Measurements from ENCODE around the gene PFDN6.

Gene PFDN6

GRCh38 chr6:33312361-33313104 is 23.1 kb downstream of the PFDN6 start:
- CTCF ChIA-PET: interaction anchor here (0.7 to 3.6 kb wide), 10 partner anchors 8 to 96 kb away, joined by 3 to 19 read pairs (median 4); partner anchors contain the start of gene RGL2
- Histone ChIP-seq H3K4me3 (ENCODE audit: control insufficient read depth in 1 of 7, extremely low read depth in 1 of 7, insufficient read depth in 4 of 7, low read depth in 2 of 7, low read length in 6 of 7) (peak overlapping the region; percentile 7 to 99 (median 93)), H3K36me3 (ENCODE audit: control insufficient read depth in 4 of 4, insufficient read depth in 4 of 4, low read length in 3 of 4) (peaks cover 3 to 29% (median 13%) of the 10 kb centered on the region in 4 experiments), H3K27me3 (replicated peaks in 2 of 5; ENCODE audit: control insufficient read depth in 4 of 5, insufficient read depth in 5 of 5, low read length in 4 of 5) (no peaks in the 10 kb centered on the region), H3K4me1 (ENCODE audit: control extremely low read depth in 1 of 4, control insufficient read depth in 4 of 4, insufficient read depth in 4 of 4, low read length in 3 of 4) (peaks cover 3 to 44% (median 35%) of the 10 kb centered on the region in 4 experiments), H3K27ac (ENCODE audit: insufficient read depth in 1 of 2, low read depth in 1 of 2, low read length in 2 of 2, poor library complexity in 1 of 2, severe bottlenecking in 2 of 2) (peak overlapping the region; percentile 93 to 95), H3K9me3 (ENCODE audit: control extremely low read depth in 1 of 5, control insufficient read depth in 4 of 5, insufficient read depth in 2 of 5, low read depth in 1 of 5, low read length in 4 of 5) (no peaks in the 10 kb centered on the region)
- DNase-seq: peak; percentile 74 to 90 (median 88)
- POLR2A ChIA-PET: interaction anchor here (0.5 to 2.8 kb wide), 4 partner anchors 11 to 119 kb away, joined by 3 to 18 read pairs (median 4); partner anchors contain the start of gene RGL2
- 24% methylated on average over 22 of the region's 29 CpGs for WGBS (ENCODE audit: insufficient coverage)

- H3K4me1 ChIP-seq (ENCODE audit: control extremely low read depth in 1 of 4, control insufficient read depth in 4 of 4, insufficient read depth in 4 of 4, low read length in 3 of 4): peaks cover 3 to 46% (median 37%) of the 10 kb centered on the region in 4 experiments
- POLR2A ChIA-PET: interaction anchor here (0.6 to 2.8 kb wide), 3 partner anchors 11 to 36 kb away, joined by 3 to 18 read pairs (median 4); partner anchors contain the start of gene RGL2
Observed at GRCh38 chr6:33313105-33313708, 23.8 kb downstream of the PFDN6 start.

GRCh38 chr6:33313709-33314514 is 24.5 kb downstream of the PFDN6 start, which contains the start of gene TAPBP:
Gene TAPBP, minus strand, starts transcription at chr6:33314078. Its CDS starts 37 bp downstream, at chr6:33314041.
- Histone ChIP-seq H3K36me3 (ENCODE audit: control insufficient read depth in 4 of 4, insufficient read depth in 4 of 4, low read length in 3 of 4) (peaks cover 0 to 23% (median 10%) of the 10 kb centered on the region in 4 experiments), H3K27me3 (replicated peaks in 2 of 5; ENCODE audit: control insufficient read depth in 4 of 5, insufficient read depth in 5 of 5, low read length in 4 of 5) (no peaks in the 10 kb centered on the region), H3K4me1 (ENCODE audit: control extremely low read depth in 1 of 4, control insufficient read depth in 4 of 4, insufficient read depth in 4 of 4, low read length in 3 of 4) (peaks cover 3 to 53% (median 43%) of the 10 kb centered on the region in 4 experiments), H3K27ac (ENCODE audit: insufficient read depth in 1 of 2, low read depth in 1 of 2, low read length in 2 of 2, poor library complexity in 1 of 2, severe bottlenecking in 2 of 2) (peak within 1 kb of the TSS; percentile 93 to 95), H3K4me3 (ENCODE audit: control insufficient read depth in 1 of 7, extremely low read depth in 1 of 7, insufficient read depth in 4 of 7, low read depth in 2 of 7, low read length in 6 of 7) (peak within 1 kb of the TSS; percentile 92 to 99 (median 96)), H3K9me3 (ENCODE audit: control extremely low read depth in 1 of 5, control insufficient read depth in 4 of 5, insufficient read depth in 2 of 5, low read depth in 1 of 5, low read length in 4 of 5) (no peaks in the 10 kb centered on the region)
- POLR2A ChIA-PET: interaction anchor here (0.6 to 2.8 kb wide), 3 partner anchors 10 to 36 kb away, joined by 3 to 18 read pairs (median 4); partner anchors contain the start of gene RGL2
- WGBS (ENCODE audit: insufficient coverage): 0% methylated on average over 35 of the region's 47 CpGs
- DNase-seq: peak; percentile 83 to 93 (median 92)
- CTCF ChIA-PET: interaction anchor here (0.6 to 3.3 kb wide), 6 partner anchors 15 to 83 kb away, joined by 3 to 14 read pairs (median 6); partner anchors contain the start of gene RGL2

More at GRCh38 chr6:33313105-33313708, 23.8 kb downstream of the PFDN6 start:
- peak; percentile 48 to 81 (median 78) for DNase-seq
- H3K36me3 ChIP-seq (ENCODE audit: control insufficient read depth in 4 of 4, insufficient read depth in 4 of 4, low read length in 3 of 4): peaks cover 2 to 23% (median 12%) of the 10 kb centered on the region in 4 experiments
- no peaks in the 10 kb centered on the region for H3K9me3 ChIP-seq (ENCODE audit: control extremely low read depth in 1 of 5, control insufficient read depth in 4 of 5, insufficient read depth in 2 of 5, low read depth in 1 of 5, low read length in 4 of 5)
- under 1% methylated on average over 24 of the region's 33 CpGs for WGBS (ENCODE audit: insufficient coverage)
- no peaks in the 10 kb centered on the region for H3K27me3 ChIP-seq (replicated peaks in 2 of 5; ENCODE audit: control insufficient read depth in 4 of 5, insufficient read depth in 5 of 5, low read length in 4 of 5)
- H3K4me3 ChIP-seq (ENCODE audit: control insufficient read depth in 1 of 7, extremely low read depth in 1 of 7, insufficient read depth in 4 of 7, low read depth in 2 of 7, low read length in 6 of 7): peak overlapping the region; percentile 92 to 99 (median 96)
- peak overlapping the region; percentile 93 to 95 for H3K27ac ChIP-seq (ENCODE audit: insufficient read depth in 1 of 2, low read depth in 1 of 2, low read length in 2 of 2, poor library complexity in 1 of 2, severe bottlenecking in 2 of 2)
- CTCF ChIA-PET: interaction anchor here (1.0 to 3.6 kb wide), 7 partner anchors 12 to 95 kb away, joined by 3 to 19 read pairs (median 10); partner anchors contain the start of gene RGL2

- no peaks in the 10 kb centered on the region for H3K9me3 ChIP-seq (ENCODE audit: control extremely low read depth in 1 of 5, control insufficient read depth in 4 of 5, insufficient read depth in 2 of 5, low read depth in 1 of 5, low read length in 4 of 5)
- WGBS (ENCODE audit: insufficient coverage): 0% methylated on average over 6 of the region's 10 CpGs
- H3K4me1 ChIP-seq (ENCODE audit: control extremely low read depth in 1 of 4, control insufficient read depth in 4 of 4, insufficient read depth in 4 of 4, low read length in 3 of 4): peaks cover 3 to 60% (median 45%) of the 10 kb centered on the region in 4 experiments
- H3K27ac ChIP-seq (ENCODE audit: insufficient read depth in 1 of 2, low read depth in 1 of 2, low read length in 2 of 2, poor library complexity in 1 of 2, severe bottlenecking in 2 of 2): peak overlapping the region; percentile 93 to 95
- POLR2A ChIA-PET: interaction anchor here (2.8 kb wide), 1 partner anchor 15 kb away, joined by 18 read pairs; the partner anchor contains the start of gene RGL2
- peak; percentile 64 to 89 (median 87) for DNase-seq
- CTCF ChIA-PET: interaction anchor here (0.6 kb wide), 1 partner anchor 55 kb away, joined by 3 read pairs; no protein-coding TSS in a partner anchor
- H3K27me3 ChIP-seq (replicated peaks in 2 of 5; ENCODE audit: control insufficient read depth in 4 of 5, insufficient read depth in 5 of 5, low read length in 4 of 5): no peaks in the 10 kb centered on the region
- peak overlapping the region; percentile 92 to 99 (median 96) for H3K4me3 ChIP-seq (ENCODE audit: control insufficient read depth in 1 of 7, extremely low read depth in 1 of 7, insufficient read depth in 4 of 7, low read depth in 2 of 7, low read length in 6 of 7)
- peaks cover 0 to 27% (median 15%) of the 10 kb centered on the region in 4 experiments for H3K36me3 ChIP-seq (ENCODE audit: control insufficient read depth in 4 of 4, insufficient read depth in 4 of 4, low read length in 3 of 4)
Observed at GRCh38 chr6:33314515-33314942, 25.1 kb downstream of the PFDN6 start.

GRCh38 chr6:33314943-33315792 is 25.8 kb downstream of the PFDN6 start:
- POLR2A ChIA-PET: interaction anchor here (2.8 kb wide), 1 partner anchor 16 kb away, joined by 18 read pairs; the partner anchor contains the start of gene RGL2
- peaks cover 2 to 33% (median 22%) of the 10 kb centered on the region in 4 experiments for H3K36me3 ChIP-seq (ENCODE audit: control insufficient read depth in 4 of 4, insufficient read depth in 4 of 4, low read length in 3 of 4)
- peak in 1 of 3 donors; percentile 8 for DNase-seq
- peak overlapping the region; percentile 93 to 95 for H3K27ac ChIP-seq (ENCODE audit: insufficient read depth in 1 of 2, low read depth in 1 of 2, low read length in 2 of 2, poor library complexity in 1 of 2, severe bottlenecking in 2 of 2)
- H3K9me3 ChIP-seq (ENCODE audit: control extremely low read depth in 1 of 5, control insufficient read depth in 4 of 5, insufficient read depth in 2 of 5, low read depth in 1 of 5, low read length in 4 of 5): no peaks in the 10 kb centered on the region
- H3K27me3 ChIP-seq (replicated peaks in 2 of 5; ENCODE audit: control insufficient read depth in 4 of 5, insufficient read depth in 5 of 5, low read length in 4 of 5): no peaks in the 10 kb centered on the region
- peaks cover 3 to 66% (median 45%) of the 10 kb centered on the region in 4 experiments for H3K4me1 ChIP-seq (ENCODE audit: control extremely low read depth in 1 of 4, control insufficient read depth in 4 of 4, insufficient read depth in 4 of 4, low read length in 3 of 4)
- CTCF ChIA-PET: interaction anchor here (0.6 to 1.0 kb wide), 2 partner anchors 26 to 55 kb away, joined by 3 read pairs; partner anchors contain the start of genes PFDN6 and WDR46
- 77% methylated on average over 33 of the region's 47 CpGs for WGBS (ENCODE audit: insufficient coverage)
- H3K4me3 ChIP-seq (ENCODE audit: control insufficient read depth in 1 of 7, extremely low read depth in 1 of 7, insufficient read depth in 4 of 7, low read depth in 2 of 7, low read length in 6 of 7): peak overlapping the region; percentile 92 to 99 (median 96)

All from common myeloid progenitor, CD34-positive (primary cell).